RKO (cell line): ENCODE measurements around the gene PTGER1.
A peak's percentile ranks its signal among the peaks of the same experiment; 100 is the strongest.
"Not testable (repeated sequence)": the region's sequence is repeated elsewhere in the genome, so short reads cannot be mapped to it uniquely, and the experiment has no call there.

Experiments
- DNase-seq: peaks from one replicate; pipeline ENCODE4 v3.0.0-alpha.2; 2016; ENCODE audit warnings: low spot score

Gene PTGER1

GRCh38 chr19:14475251-14476073 lies at the start of gene PTGER1:
TSS of gene PTGER1 (minus strand) at chr19:14475354. CDS start at chr19:14474320, 1,034 bp downstream.
- DNase-seq = no peak

GRCh38 chr19:14520543-14520942 lies 45.4 kb upstream of the PTGER1 start:
- DNase-seq = no peak

- DNase-seq = peak; percentile 74
These were observed 44.8 kb upstream of the PTGER1 start for GRCh38 chr19:14519860-14520407.

- DNase-seq = no peak
These were observed 44.2 kb upstream of the PTGER1 start for GRCh38 chr19:14519245-14519859.

- peak; percentile 80 for DNase-seq
These were observed 42.8 kb upstream of the PTGER1 start, which contains the start of gene DNAJB1 for GRCh38 chr19:14517840-14518505. TSS of gene DNAJB1 (minus strand) at chr19:14518397. CDS start at chr19:14518349, 48 bp downstream.

GRCh38 chr19:14517446-14517839 lies 42.3 kb upstream of the PTGER1 start:
- no peak for DNase-seq

- DNase-seq = no peak
These were observed 41.7 kb upstream of the PTGER1 start for GRCh38 chr19:14516746-14517438.

- DNase-seq = peak; percentile 45
These were observed 40.9 kb upstream of the PTGER1 start for GRCh38 chr19:14516048-14516534.

GRCh38 chr19:14515501-14516047 lies 40.4 kb upstream of the PTGER1 start:
- no peak for DNase-seq

- no peak for DNase-seq
These were observed 39.2 kb upstream of the PTGER1 start for GRCh38 chr19:14514215-14514863.

GRCh38 chr19:14512406-14512961 lies 37.3 kb upstream of the PTGER1 start:
- DNase-seq = no peak

- no peak for DNase-seq
These were observed 36.1 kb upstream of the PTGER1 start for GRCh38 chr19:14511229-14511593.

- DNase-seq = peak; percentile 81
These were observed 35.4 kb upstream of the PTGER1 start for GRCh38 chr19:14510311-14511228.

- DNase-seq = peak; percentile 85
These were observed 32.8 kb upstream of the PTGER1 start for GRCh38 chr19:14507704-14508542.

- peak; percentile 47 for DNase-seq
These were observed 30.5 kb upstream of the PTGER1 start for GRCh38 chr19:14505488-14506239.

GRCh38 chr19:14504575-14504974 lies 29.4 kb upstream of the PTGER1 start:
- not testable (repeated sequence) for DNase-seq

- DNase-seq = no peak
These were observed 28.1 kb upstream of the PTGER1 start for GRCh38 chr19:14503285-14503684.
